ENCODE data around the gene CDH22.

- TF ChIP-seq, protein P1, sequence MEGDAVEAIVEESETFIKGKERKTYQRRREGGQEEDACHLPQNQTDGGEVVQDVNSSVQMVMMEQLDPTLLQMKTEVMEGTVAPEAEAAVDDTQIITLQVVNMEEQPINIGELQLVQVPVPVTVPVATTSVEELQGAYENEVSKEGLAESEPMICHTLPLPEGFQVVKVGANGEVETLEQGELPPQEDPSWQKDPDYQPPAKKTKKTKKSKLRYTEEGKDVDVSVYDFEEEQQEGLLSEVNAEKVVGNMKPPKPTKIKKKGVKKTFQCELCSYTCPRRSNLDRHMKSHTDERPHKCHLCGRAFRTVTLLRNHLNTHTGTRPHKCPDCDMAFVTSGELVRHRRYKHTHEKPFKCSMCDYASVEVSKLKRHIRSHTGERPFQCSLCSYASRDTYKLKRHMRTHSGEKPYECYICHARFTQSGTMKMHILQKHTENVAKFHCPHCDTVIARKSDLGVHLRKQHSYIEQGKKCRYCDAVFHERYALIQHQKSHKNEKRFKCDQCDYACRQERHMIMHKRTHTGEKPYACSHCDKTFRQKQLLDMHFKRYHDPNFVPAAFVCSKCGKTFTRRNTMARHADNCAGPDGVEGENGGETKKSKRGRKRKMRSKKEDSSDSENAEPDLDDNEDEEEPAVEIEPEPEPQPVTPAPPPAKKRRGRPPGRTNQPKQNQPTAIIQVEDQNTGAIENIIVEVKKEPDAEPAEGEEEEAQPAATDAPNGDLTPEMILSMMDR (IDR thresholded peaks at IDR 0.05): no peak
- TF ChIP-seq POLR2AphosphoS5 (IDR thresholded peaks at IDR 0.05; ENCODE audit: low read depth, low read length) (no peak), TCF7L2 (IDR thresholded peaks at IDR 0.05; ENCODE audit: low read depth, low read length) (no peak)
These were observed 89.1 kb downstream of the CDH22 start for GRCh38 chr20:46219190-46219589.
